Mesenchymal stem cell (in vitro differentiated cells and primary cell): ENCODE results near the gene ADNP2.
A peak's percentile ranks its signal among the peaks of the same experiment; 100 is the strongest.

ENCODE experiments used
- DNase-seq: peaks from one replicate; pipeline ENCODE4 v3.0.0-alpha.2; 2013
- H2AFZ ChIP-seq: one replicate; pipeline ENCODE4 v1.6.1; 2013; ENCODE audit warnings: low read depth, mild to moderate bottlenecking, control low read depth, inconsistent platforms, low read length, moderate library complexity
- H2AK5ac ChIP-seq: 2 replicates; pipeline ENCODE4 v1.6.1; 2013; ENCODE audit warnings: low read length, moderate library complexity, mild to moderate bottlenecking, inconsistent platforms; ENCODE audit not compliant: severe bottlenecking
- H2BK120ac ChIP-seq: one replicate; pipeline ENCODE4 v1.6.1; 2013; ENCODE audit warnings: low read depth, mild to moderate bottlenecking, inconsistent platforms, low read length, moderate library complexity
- H2BK12ac ChIP-seq, 2 experiments: one replicate each; pipeline ENCODE4 v1.6.1; 2013; ENCODE audit warnings: inconsistent platforms in 2 of 2, low read length in 2 of 2, mild to moderate bottlenecking in 2 of 2, moderate library complexity in 2 of 2, control low read depth in 1 of 2
- H2BK15ac ChIP-seq: one replicate; pipeline ENCODE4 v1.6.1; 2013; ENCODE audit warnings: mild to moderate bottlenecking, low read depth, inconsistent platforms; ENCODE audit not compliant: poor library complexity, severe bottlenecking
- H2BK5ac ChIP-seq: 2 replicates; pipeline ENCODE4 v1.6.1; 2013; ENCODE audit warnings: low read depth, mild to moderate bottlenecking, low read length, control low read depth, inconsistent platforms; ENCODE audit not compliant: poor library complexity, severe bottlenecking
- H3K14ac ChIP-seq, 2 experiments: one replicate each; pipeline ENCODE4 v1.6.1; 2013; ENCODE audit warnings: inconsistent platforms in 2 of 2, low read length in 2 of 2, control low read depth in 1 of 2, mild to moderate bottlenecking in 1 of 2, moderate library complexity in 1 of 2
- H3K18ac ChIP-seq, 2 experiments: one replicate each; pipeline ENCODE4 v1.6.1; 2013; ENCODE audit warnings: inconsistent platforms in 2 of 2, low read length in 2 of 2, control low read depth in 1 of 2, low read depth in 1 of 2, mild to moderate bottlenecking in 1 of 2
- H3K23ac ChIP-seq, 2 experiments: one replicate each; pipeline ENCODE4 v1.6.1; 2013; ENCODE audit warnings: inconsistent platforms in 2 of 2, low read length in 2 of 2, mild to moderate bottlenecking in 2 of 2, moderate library complexity in 2 of 2, control low read depth in 1 of 2
- H3K27ac ChIP-seq: 2 replicates; pipeline ENCODE4 v1.5.1; 2013; ENCODE audit warnings: mild to moderate bottlenecking, moderate library complexity, low read length, control low read depth, inconsistent platforms; ENCODE audit not compliant: poor library complexity, severe bottlenecking
- H3K27me3 ChIP-seq, 2 experiments: 2 replicates each; pipeline versions ENCODE4 v1.6.1 to v1.7.0; 2013; ENCODE audit warnings: low read length in 2 of 2, mild to moderate bottlenecking in 2 of 2, moderate library complexity in 2 of 2, control low read depth in 1 of 2, inconsistent platforms in 1 of 2; ENCODE audit not compliant: control insufficient read depth in 1 of 2, insufficient read depth in 1 of 2
- H3K36me3 ChIP-seq, 2 experiments: 2 replicates each; pipeline versions ENCODE4 v1.6.1 to v1.7.0; 2013; ENCODE audit warnings: low read length in 2 of 2, control low read depth in 1 of 2, inconsistent platforms in 1 of 2, low read depth in 1 of 2, mild to moderate bottlenecking in 1 of 2; ENCODE audit not compliant: insufficient read depth in 2 of 2, control insufficient read depth in 1 of 2
- H3K4ac ChIP-seq, 2 experiments: one replicate each; pipeline ENCODE4 v1.6.1; 2013; ENCODE audit warnings: inconsistent platforms in 2 of 2, low read length in 2 of 2, mild to moderate bottlenecking in 2 of 2, moderate library complexity in 2 of 2, control low read depth in 1 of 2, low read depth in 1 of 2
- H3K4me1 ChIP-seq: 2 replicates; pipeline ENCODE4 v1.6.1; 2013; ENCODE audit warnings: low read depth, low read length, control low read depth; ENCODE audit not compliant: control insufficient read depth, insufficient read depth
- H3K4me2 ChIP-seq: 2 replicates; pipeline ENCODE4 v1.6.1; 2013; ENCODE audit warnings: low read length, mild to moderate bottlenecking, inconsistent platforms; ENCODE audit not compliant: poor library complexity, severe bottlenecking
- H3K4me3 ChIP-seq, 2 experiments: 2 replicates each; pipeline versions ENCODE4 v1.5.1 to v1.7.0; 2013; ENCODE audit warnings: low read length in 2 of 2, mild to moderate bottlenecking in 2 of 2, control low read depth in 1 of 2, low read depth in 1 of 2; ENCODE audit not compliant: insufficient read depth in 1 of 2
- H3K79me1 ChIP-seq: replicated peaks from 2 replicates; pipeline ENCODE4 v1.6.1; 2013; ENCODE audit warnings: mild to moderate bottlenecking, control low read depth, low read length, inconsistent platforms; ENCODE audit not compliant: poor library complexity, severe bottlenecking
- H3K9ac ChIP-seq: 2 replicates; pipeline ENCODE4 v1.7.0; 2013; ENCODE audit warnings: mild to moderate bottlenecking, low read length, moderate library complexity
- H3K9me3 ChIP-seq: 2 replicates; pipeline ENCODE4 v1.7.0; 2013; ENCODE audit warnings: mild to moderate bottlenecking, low read length; ENCODE audit not compliant: control insufficient read depth
- H4K8ac ChIP-seq: one replicate; pipeline ENCODE4 v1.6.1; 2013; ENCODE audit warnings: inconsistent platforms, mild to moderate bottlenecking, low read length, moderate library complexity
- H4K91ac ChIP-seq: one replicate; pipeline ENCODE4 v1.6.1; 2013; ENCODE audit warnings: mild to moderate bottlenecking, low read length, inconsistent platforms
- WGBS: methylation state at CpG from one replicate; pipeline ENCODE4 v1.1.7; 2013; ENCODE audit warnings: mixed read lengths; 5-methylcytosine and 5-hydroxymethylcytosine counted together

The ADNP2 gene

DNA sequence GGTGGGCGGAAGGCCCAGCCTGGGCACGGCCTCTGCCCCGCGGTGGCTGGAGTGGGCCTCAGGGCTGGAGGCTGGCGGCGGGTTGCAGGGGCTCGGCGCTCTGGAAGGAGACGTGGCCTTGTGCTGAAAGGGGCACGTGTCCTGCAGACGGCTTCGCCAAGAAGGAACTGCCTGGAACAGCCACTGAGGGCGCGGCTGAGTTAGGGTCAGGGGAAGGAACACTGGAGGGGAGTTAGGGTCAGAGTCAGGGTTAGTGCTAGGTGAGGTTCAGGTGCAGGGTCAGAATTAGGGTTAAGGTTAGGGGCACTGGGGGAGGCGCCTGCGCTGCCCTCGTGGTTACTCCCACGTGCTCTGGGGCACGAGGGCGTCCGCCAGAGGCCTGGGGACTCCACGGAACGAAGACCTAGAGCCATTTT, 933 bp upstream of the ADNP2 start:
- Histone ChIP-seq H4K91ac (peak overlapping the region; percentile 57), H3K4me2 (no peak overlapping the region), H4K8ac (peak overlapping the region; percentile 12), H2AK5ac (peak overlapping the region; percentile 53), H3K4ac (peak overlapping the region; percentile 57 to 60), H3K4me1 (peaks cover 8% of the 10 kb centered on the region), H3K27ac (no peak overlapping the region), H3K23ac (no peak overlapping the region), H2BK12ac (peak overlapping the region; percentile 18 to 91), H3K18ac (peak overlapping the region in 1 of 2 experiments; percentile 73), H3K4me3 (no peak overlapping the region), H3K27me3 (no peaks in the 10 kb centered on the region), H2BK15ac (peak overlapping the region; percentile 83), H2BK5ac (no peak overlapping the region), H3K79me1 (no peaks in the 10 kb centered on the region), H3K14ac (no peak overlapping the region), H3K9me3 (no peaks in the 10 kb centered on the region), H3K9ac (no peak overlapping the region), H2BK120ac (no peak overlapping the region), H2AFZ (no peak overlapping the region), H3K36me3 (no peaks in the 10 kb centered on the region)
- DNase-seq = no peak
- WGBS = 94% methylated on average over 19 of the region's 23 CpGs

DNA sequence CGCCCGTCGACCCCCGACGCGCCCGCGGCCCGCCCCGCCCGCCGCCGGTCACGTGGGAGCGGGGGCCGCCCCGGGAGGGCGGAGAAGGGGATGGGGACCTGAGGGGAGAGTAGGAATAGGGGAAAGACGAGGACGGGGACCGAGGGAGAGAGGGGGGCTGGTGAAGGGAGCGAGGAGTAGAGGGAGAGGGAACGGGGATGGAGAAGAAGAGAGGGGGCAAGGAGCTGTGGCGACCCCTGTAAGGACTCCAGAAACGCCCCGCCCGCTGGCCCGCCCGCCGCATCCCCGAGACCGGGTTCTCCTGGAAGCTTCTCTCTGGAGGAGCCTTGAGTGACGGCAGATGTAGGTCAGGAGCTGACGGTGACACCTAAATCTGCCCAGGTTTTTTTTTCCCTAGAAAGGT, 615 bp downstream of the ADNP2 start:
- WGBS = under 1% methylated on average over 32 of the region's 34 CpGs
- DNase-seq = peak; percentile 68
- Histone ChIP-seq H3K4ac (peak overlapping the region; percentile 35 to 77), H2BK5ac (no peak overlapping the region), H3K79me1 (no peaks in the 10 kb centered on the region), H2BK120ac (peak overlapping the region; percentile 99), H2AFZ (no peak overlapping the region), H3K4me2 (peak overlapping the region; percentile 88), H3K36me3 (no peaks in the 10 kb centered on the region), H3K4me1 (peaks cover 7% of the 10 kb centered on the region), H3K23ac (no peak overlapping the region), H3K27me3 (no peaks in the 10 kb centered on the region), H4K8ac (peak overlapping the region; percentile 55), H3K9ac (peak overlapping the region; percentile 94), H2BK15ac (peak overlapping the region; percentile 62), H2BK12ac (peak overlapping the region in 1 of 2 experiments; percentile 25), H4K91ac (no peak overlapping the region), H3K9me3 (no peaks in the 10 kb centered on the region), H3K4me3 (peak overlapping the region; percentile 86 to 92), H2AK5ac (no peak overlapping the region), H3K14ac (no peak overlapping the region), H3K27ac (no peak overlapping the region), H3K18ac (peak overlapping the region; percentile 87 to 93)

DNA sequence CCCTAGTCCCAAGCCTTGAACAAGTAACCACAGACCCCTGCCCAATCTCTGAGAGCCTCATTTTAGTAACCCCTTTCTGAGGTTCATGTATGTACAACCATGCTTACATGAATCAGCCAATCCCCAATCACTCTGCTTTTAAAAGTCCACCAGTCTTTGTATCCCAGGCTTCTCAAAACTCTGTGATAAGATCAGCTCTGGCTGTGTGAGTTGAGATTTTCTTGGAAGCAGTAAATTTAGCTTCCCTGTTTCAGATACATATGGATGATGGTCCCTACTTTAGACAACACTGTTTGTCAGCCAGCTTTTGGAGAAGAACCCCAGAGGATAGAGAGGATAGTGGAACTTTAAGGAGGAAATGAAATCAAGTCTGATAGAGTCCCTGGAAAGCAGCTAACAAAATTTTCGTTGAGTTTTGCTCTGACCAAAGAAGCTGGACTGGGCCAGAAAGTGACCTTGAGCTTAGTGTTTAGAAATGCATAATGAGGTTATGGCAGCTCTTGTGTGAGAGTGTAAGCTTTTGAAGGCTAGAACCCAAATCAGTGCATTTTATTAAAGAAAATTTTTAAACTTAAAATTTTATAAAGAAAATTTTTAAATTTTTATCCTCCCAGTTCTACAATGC, 3.7 kb downstream of the ADNP2 start:
- no peak overlapping the region for H3K27ac ChIP-seq
- no peak overlapping the region for H2BK5ac ChIP-seq
- no peak overlapping the region for H3K4ac ChIP-seq

DNA sequence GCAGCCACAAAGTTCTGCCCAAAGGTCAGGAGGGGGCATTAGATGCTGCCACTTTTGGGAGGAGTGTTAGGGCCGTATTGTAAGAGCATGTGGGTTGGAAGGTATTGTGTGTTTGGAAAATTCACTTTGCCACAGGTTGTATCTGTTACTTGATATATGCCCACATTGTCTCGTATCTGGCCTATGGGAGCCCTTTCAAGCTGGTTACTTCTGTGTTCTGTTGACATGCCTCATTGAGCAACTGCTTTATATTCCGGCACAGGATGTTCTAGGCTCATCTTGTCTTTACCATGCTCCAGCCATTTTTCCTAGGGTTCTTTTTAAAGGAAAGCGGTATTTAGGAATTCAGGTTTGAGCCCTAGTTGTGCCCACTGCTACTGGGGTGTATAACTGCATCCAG, 6.0 kb downstream of the ADNP2 start:
- no peak overlapping the region for H2BK12ac ChIP-seq
- no peak overlapping the region for H4K91ac ChIP-seq
- H3K14ac ChIP-seq = no peak overlapping the region
- H3K18ac ChIP-seq = no peak overlapping the region
- H3K4ac ChIP-seq = no peak overlapping the region
- no peak overlapping the region for H2BK120ac ChIP-seq
- no peak overlapping the region for H2BK5ac ChIP-seq
- H3K4me2 ChIP-seq = no peak overlapping the region
- no peaks in the 10 kb centered on the region for H3K9me3 ChIP-seq
- 99% methylated on average over 3 of the region's 4 CpGs for WGBS
- H2AFZ ChIP-seq = no peak overlapping the region
- DNase-seq = no peak
- peaks cover 12% of the 10 kb centered on the region for H3K79me1 ChIP-seq
- H3K27me3 ChIP-seq = no peaks in the 10 kb centered on the region
- no peak overlapping the region for H3K4me3 ChIP-seq
- no peak overlapping the region for H3K27ac ChIP-seq
- no peak overlapping the region for H3K9ac ChIP-seq
- no peak overlapping the region for H2BK15ac ChIP-seq
- no peak overlapping the region for H4K8ac ChIP-seq
- no peak overlapping the region for H3K23ac ChIP-seq
- peaks cover 8% of the 10 kb centered on the region for H3K4me1 ChIP-seq
- peaks cover 6 to 28% of the 10 kb centered on the region in 2 experiments for H3K36me3 ChIP-seq
- H2AK5ac ChIP-seq = no peak overlapping the region

More for the DNA sequence above, 3.7 kb downstream of the ADNP2 start:
- DNase-seq = peak; percentile 47
- Histone ChIP-seq H4K91ac (no peak overlapping the region), H2AK5ac (no peak overlapping the region), H3K4me1 (peaks cover 10% of the 10 kb centered on the region), H3K23ac (no peak overlapping the region), H3K4me3 (no peak overlapping the region), H2BK15ac (no peak overlapping the region), H3K9me3 (no peaks in the 10 kb centered on the region), H3K27me3 (no peaks in the 10 kb centered on the region), H3K14ac (no peak overlapping the region), H3K9ac (no peak overlapping the region), H2AFZ (no peak overlapping the region), H2BK12ac (no peak overlapping the region), H3K18ac (no peak overlapping the region), H3K79me1 (no peaks in the 10 kb centered on the region), H2BK120ac (no peak overlapping the region), H3K36me3 (peaks cover 0 to 6% of the 10 kb centered on the region in 2 experiments), H3K4me2 (no peak overlapping the region), H4K8ac (no peak overlapping the region)
- 48% methylated on average over 1 of the region's 1 CpG for WGBS
